HT-29 (cell line): ENCODE data around the gene SACM1L. TPM values are rescaled to one million over a fixed set of nuclear protein-coding genes. Genes with fewer than 3 reads are reported as not detected.
"Not testable (repeated sequence)": the region's sequence is repeated elsewhere in the genome, so short reads cannot be mapped to it uniquely, and the experiment has no call there.

Experiments
- DNase-seq: peaks from one replicate; pipeline ENCODE4 v3.0.0-alpha.2; 2015; ENCODE audit warnings: low spot score
- total RNA-seq: library from RNA; depleted of rRNA; stranded (reverse); fragments of >200 nt; shearing (Covaris generic); gene quantifications from 2 replicates; pipeline ENCODE4 v1.2.3, GENCODE V29; 2014

SACM1L gene
- total RNA-seq, 1 experiment from 2014 or later, result 11.6 TPM

- DNase-seq, result no peak
These were observed 22.3 kb upstream of the SACM1L start for GRCh38 chr3:45666757-45667431.

GRCh38 chr3:45667569-45667934 is 21.6 kb upstream of the SACM1L start:
- no peak for DNase-seq

GRCh38 chr3:45670436-45670835 is 18.8 kb upstream of the SACM1L start:
- no peak for DNase-seq

- DNase-seq, result no peak
These were observed 18.2 kb upstream of the SACM1L start for GRCh38 chr3:45670991-45671390.

GRCh38 chr3:45673273-45673672 is 15.9 kb upstream of the SACM1L start:
- no peak for DNase-seq

- no peak for DNase-seq
These were observed 12.7 kb upstream of the SACM1L start for GRCh38 chr3:45676325-45677032.

- no peak for DNase-seq
These were observed 12.2 kb upstream of the SACM1L start for GRCh38 chr3:45677033-45677446.

- DNase-seq, result no peak
These were observed 11.4 kb upstream of the SACM1L start for GRCh38 chr3:45677841-45678240.

GRCh38 chr3:45679805-45680204 is 9.4 kb upstream of the SACM1L start:
- DNase-seq, result no peak

GRCh38 chr3:45681221-45681620 is 8.0 kb upstream of the SACM1L start:
- no peak for DNase-seq

GRCh38 chr3:45681846-45682245 is 7.3 kb upstream of the SACM1L start:
- no peak for DNase-seq

GRCh38 chr3:45682311-45682710 is 6.9 kb upstream of the SACM1L start:
- no peak for DNase-seq

- DNase-seq, result no peak
These were observed 6.4 kb upstream of the SACM1L start for GRCh38 chr3:45682786-45683185.

- DNase-seq, result no peak
These were observed 5.5 kb upstream of the SACM1L start for GRCh38 chr3:45683417-45684326.

- peak; percentile 3 for DNase-seq
These were observed 4.8 kb upstream of the SACM1L start for GRCh38 chr3:45684327-45684892.

GRCh38 chr3:45685722-45686121 is 3.5 kb upstream of the SACM1L start:
- not testable (repeated sequence) for DNase-seq

- no peak for DNase-seq
These were observed 2.3 kb upstream of the SACM1L start for GRCh38 chr3:45686850-45687249.

GRCh38 chr3:45687828-45688193 is 1.4 kb upstream of the SACM1L start:
- DNase-seq, result no peak

GRCh38 chr3:45688194-45688881 is 858 bp upstream of the SACM1L start:
- DNase-seq, result peak; percentile 30

GRCh38 chr3:45689787-45690145 is 570 bp downstream of the SACM1L start:
- peak; percentile 21 for DNase-seq

- peak; percentile 9 for DNase-seq
These were observed 1.3 kb downstream of the SACM1L start for GRCh38 chr3:45690336-45691035.
